H1 (cell line): ENCODE data around the gene ATP1A1. TPM values are rescaled to one million over a fixed set of nuclear protein-coding genes. Genes with fewer than 3 reads are reported as not detected.

Experiments
- EP300 ChIP-seq, 2 experiments: IDR thresholded peaks; 1 replicate in 1 of 2; 2 replicates in 1 of 2; pipeline ENCODE4 v1.6.1; 2011 to 2012; ENCODE audit warnings: low read depth in 2 of 2, low read length in 2 of 2, mild to moderate bottlenecking in 2 of 2, borderline replicate concordance in 1 of 2, inconsistent platforms in 1 of 2, moderate library complexity in 1 of 2
- EZH2 ChIP-seq: fragments of 200-600 bp; sonication (generic); IDR thresholded peaks from 2 replicates; pipeline ENCODE4 v1.7.1; 2012; ENCODE audit warnings: low read depth, mild to moderate bottlenecking, moderate library complexity, low read length, inconsistent platforms; ENCODE audit not compliant: severe bottlenecking
- RNF2 ChIP-seq: fragments of 200-900, 300-1000 bp; sonication (generic); IDR thresholded peaks from 2 replicates; pipeline ENCODE4 v1.7.1; 2016; ENCODE audit warnings: borderline replicate concordance, low read depth, mild to moderate bottlenecking, antibody characterized with exemption, low read length; ENCODE audit not compliant: poor library complexity, severe bottlenecking; ENCODE audit errors: missing control alignments
- TAF7 ChIP-seq: optimal IDR thresholded peaks from 2 replicates; pipeline ENCODE3; 2011; ENCODE audit warnings: low read depth, mild to moderate bottlenecking, inconsistent platforms, low read length, moderate library complexity, borderline replicate concordance
- polyA plus RNA-seq, 7 experiments: library from polyadenylated mRNA; depleted of rRNA in 3 of 7; stranded (reverse) in 5 of 7; unstranded in 2 of 7; fragments of >200 nt in 5 of 7; fragments of 200-250 nt in 2 of 7; gene quantifications; 1 replicate in 5 of 7; 2 replicates in 1 of 7; 4 replicates in 1 of 7; pipeline versions ENCODE4 v1.2.1 to v1.2.3, GENCODE V29; 2011 to 2013; ENCODE audit warnings: missing spikeins in 2 of 7, mixed read lengths in 2 of 7
- total RNA-seq: library from RNA; stranded (reverse); fragmentation: NEBNext Ultra II Directional; extraction: Animal tissue kit (Norgen Biotek cat#: 25700); gene quantifications from 2 replicates; pipeline ENCODE4 v1.2.1, GENCODE V29; 2021

Gene ATP1A1
- total and polyA plus RNA-seq, 2 of the 8 experiments (the other 6 are each of a cell fraction or from before 2014, with no cell fraction given) = 222 to 325 TPM

- TF ChIP-seq RNF2 (no peak), TAF7 (no peak), EZH2 (no peak), EP300 (IDR thresholded peaks at IDR 0.05; ENCODE audit: borderline replicate concordance in 1 of 2, low read depth in 2 of 2, low read length in 2 of 2) (no peak)
Measured at GRCh38 chr1:116416854-116417513, 43.9 kb downstream of the ATP1A1 start (continued).
